ENCODE measurements around the gene KNDC1.

Gene KNDC1

GRCh38 chr10:133198206-133198605 is 38.2 kb downstream of the KNDC1 start:
- Histone ChIP-seq H3K9me3 (ENCODE audit: control insufficient read depth, insufficient read depth, low read depth, low read length) (no peaks in the 10 kb centered on the region), H3K36me3 (ENCODE audit: control insufficient read depth in 2 of 2, insufficient read depth in 1 of 2, low read length in 2 of 2) (no peaks in the 10 kb centered on the region), H3K4me1 (ENCODE audit: control insufficient read depth, insufficient read depth, low read length) (no peaks in the 10 kb centered on the region), H3K4me3 (ENCODE audit: low read depth, low read length) (no peak overlapping the region), H3K27ac (ENCODE audit: extremely low read depth, low read depth, low read length) (no peak overlapping the region)
- CTCF ChIA-PET = no interaction called here
- POLR2A ChIA-PET = no interaction called here
- TF ChIP-seq ZFHX2 (tag by site-specific recombination; conservative IDR thresholded peaks at IDR 0.05) = no peak
- no peak for TF ChIP-seq ZNF175 (tag by site-specific recombination; IDR thresholded peaks at IDR 0.05)
- no peak for TF ChIP-seq ZBTB20 (tag by site-specific recombination; IDR thresholded peaks at IDR 0.05)
- no peak for TF ChIP-seq ZNF530 (tag by site-specific recombination; IDR thresholded peaks at IDR 0.05; ENCODE audit: low read depth)
- no peak for TF ChIP-seq ZNF596 (tag by site-specific recombination; IDR thresholded peaks at IDR 0.05)
- TF ChIP-seq ZBTB17 (tag by site-specific recombination; IDR thresholded peaks at IDR 0.05) = no peak
- no peak for TF ChIP-seq ZNF391 (tag by site-specific recombination; IDR thresholded peaks at IDR 0.05; ENCODE audit: borderline replicate concordance, low read depth)
- TF ChIP-seq ZNF416 (tag by site-specific recombination; IDR thresholded peaks at IDR 0.05) = no peak
- no peak for TF ChIP-seq GLIS2 (tag by site-specific recombination; IDR thresholded peaks at IDR 0.05)
- no peak for TF ChIP-seq ZNF610 (tag by site-specific recombination; IDR thresholded peaks at IDR 0.05; ENCODE audit: borderline replicate concordance)
- no peak for TF ChIP-seq ZBTB1 (tag by site-specific recombination; IDR thresholded peaks at IDR 0.05)
- no peak for TF ChIP-seq ZNF311 (tag by site-specific recombination; IDR thresholded peaks at IDR 0.05; ENCODE audit: borderline replicate concordance)
- TF ChIP-seq ZNF114 (tag by site-specific recombination; IDR thresholded peaks at IDR 0.05) = no peak
- TF ChIP-seq ZNF707 (tag by site-specific recombination; IDR thresholded peaks at IDR 0.05) = no peak
- no peak for TF ChIP-seq IKZF3 (tag by site-specific recombination; IDR thresholded peaks at IDR 0.05)
- TF ChIP-seq ZFP41 (tag by site-specific recombination; IDR thresholded peaks at IDR 0.05; ENCODE audit: borderline replicate concordance) = no peak
- no peak for TF ChIP-seq ZNF169 (tag by site-specific recombination; IDR thresholded peaks at IDR 0.05)

DNA sequence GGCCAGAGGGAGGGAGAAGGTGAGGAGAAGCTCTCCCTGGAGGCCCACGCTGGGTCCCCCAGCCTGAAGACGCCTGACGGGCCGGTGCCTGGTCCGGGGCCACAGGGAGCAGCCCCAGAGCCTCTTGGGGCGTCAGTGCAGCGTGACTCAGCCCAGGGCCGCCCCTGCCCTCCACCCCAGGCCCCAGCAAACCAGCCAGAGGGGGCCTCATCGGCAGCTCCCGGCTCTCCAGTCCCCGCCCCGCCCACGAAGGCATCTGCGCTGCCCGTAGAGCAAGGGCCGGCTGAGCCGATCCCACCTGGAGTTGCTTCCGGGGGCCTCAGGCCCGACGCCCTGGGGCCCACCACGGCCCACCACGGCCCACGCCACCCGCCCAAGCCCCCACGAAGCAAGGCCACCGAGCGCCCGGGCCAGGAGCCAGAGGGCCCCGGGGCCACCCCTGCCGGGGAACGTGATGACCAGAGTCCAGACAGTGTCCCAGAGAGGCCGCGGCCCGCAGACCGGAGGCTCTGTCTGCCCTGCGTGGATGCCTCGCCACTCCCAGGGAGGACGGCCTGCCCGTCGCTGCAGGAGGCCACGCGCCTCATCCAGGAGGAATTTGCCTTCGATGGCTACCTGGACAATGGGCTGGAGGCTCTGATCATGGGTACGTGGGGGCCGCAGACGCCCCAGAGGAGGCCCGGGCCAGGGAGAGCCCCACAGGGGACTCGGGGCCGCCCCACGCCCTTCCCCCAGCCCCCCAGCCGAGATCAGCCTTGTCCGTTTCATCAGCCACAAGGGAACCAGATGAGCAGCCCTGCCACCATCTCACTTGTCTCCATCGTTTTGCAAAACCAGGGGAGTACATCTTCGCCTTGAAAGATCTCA is 38.8 kb downstream of the KNDC1 start:
- Histone ChIP-seq H3K27ac (ENCODE audit: extremely low read depth, low read depth, low read length) (no peak overlapping the region), H3K36me3 (ENCODE audit: control insufficient read depth in 2 of 2, insufficient read depth in 1 of 2, low read length in 2 of 2) (no peaks in the 10 kb centered on the region), H3K4me1 (ENCODE audit: control insufficient read depth, insufficient read depth, low read length) (no peaks in the 10 kb centered on the region), H3K4me3 (ENCODE audit: low read depth, low read length) (no peak overlapping the region), H3K9me3 (ENCODE audit: control insufficient read depth, insufficient read depth, low read depth, low read length) (no peaks in the 10 kb centered on the region)
- ChIA-PET POLR2A (no interaction called here), CTCF (no interaction called here)
- no peak for TF ChIP-seq BCL11B (tag by site-specific recombination; IDR thresholded peaks at IDR 0.05; ENCODE audit: low read depth)
- no peak for TF ChIP-seq GLIS1 (tag by site-specific recombination; IDR thresholded peaks at IDR 0.05)
- TF ChIP-seq, protein P1, sequence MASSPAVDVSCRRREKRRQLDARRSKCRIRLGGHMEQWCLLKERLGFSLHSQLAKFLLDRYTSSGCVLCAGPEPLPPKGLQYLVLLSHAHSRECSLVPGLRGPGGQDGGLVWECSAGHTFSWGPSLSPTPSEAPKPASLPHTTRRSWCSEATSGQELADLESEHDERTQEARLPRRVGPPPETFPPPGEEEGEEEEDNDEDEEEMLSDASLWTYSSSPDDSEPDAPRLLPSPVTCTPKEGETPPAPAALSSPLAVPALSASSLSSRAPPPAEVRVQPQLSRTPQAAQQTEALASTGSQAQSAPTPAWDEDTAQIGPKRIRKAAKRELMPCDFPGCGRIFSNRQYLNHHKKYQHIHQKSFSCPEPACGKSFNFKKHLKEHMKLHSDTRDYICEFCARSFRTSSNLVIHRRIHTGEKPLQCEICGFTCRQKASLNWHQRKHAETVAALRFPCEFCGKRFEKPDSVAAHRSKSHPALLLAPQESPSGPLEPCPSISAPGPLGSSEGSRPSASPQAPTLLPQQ (tag by site-specific recombination; IDR thresholded peaks at IDR 0.05) = no peak
- TF ChIP-seq MYNN (tag by site-specific recombination; IDR thresholded peaks at IDR 0.05; ENCODE audit: borderline replicate concordance) = no peak
- TF ChIP-seq MEIS1 (CRISPR knock-in tag; IDR thresholded peaks at IDR 0.05; ENCODE audit: borderline replicate concordance) = no peak
- TF ChIP-seq ZBTB21 (tag by site-specific recombination; IDR thresholded peaks at IDR 0.05) = no peak
- TF ChIP-seq ZNF274 (IDR thresholded peaks at IDR 0.05; ENCODE audit: low read length) = no peak
- TF ChIP-seq ZNF274 (tag by site-specific recombination; IDR thresholded peaks at IDR 0.05; ENCODE audit: borderline replicate concordance) = no peak
- TF ChIP-seq KLF16 (tag by site-specific recombination; IDR thresholded peaks at IDR 0.05) = no peak
